Cerebellar cortex (tissue), 1 donor: Measurements from ENCODE around the gene ACTL6A.
"Not testable (repeated sequence)": the region's sequence is repeated elsewhere in the genome, so short reads cannot be mapped to it uniquely, and the experiment has no call there.

Experiments
- DNase-seq: peaks from one replicate; pipeline ENCODE4 v3.0.0-alpha.2; 2015; ENCODE audit warnings: low spot score

ACTL6A gene

GRCh38 chr3:179562591-179563270 is at the start of gene ACTL6A:
Gene ACTL6A, plus strand, starts transcription at chr3:179562926. Its CDS starts 167 bp downstream, at chr3:179563093.
- peak; percentile 99 for DNase-seq

- DNase-seq, result no peak
Measured at GRCh38 chr3:179513862-179514261, 48.9 kb upstream of the ACTL6A start.

DNA sequence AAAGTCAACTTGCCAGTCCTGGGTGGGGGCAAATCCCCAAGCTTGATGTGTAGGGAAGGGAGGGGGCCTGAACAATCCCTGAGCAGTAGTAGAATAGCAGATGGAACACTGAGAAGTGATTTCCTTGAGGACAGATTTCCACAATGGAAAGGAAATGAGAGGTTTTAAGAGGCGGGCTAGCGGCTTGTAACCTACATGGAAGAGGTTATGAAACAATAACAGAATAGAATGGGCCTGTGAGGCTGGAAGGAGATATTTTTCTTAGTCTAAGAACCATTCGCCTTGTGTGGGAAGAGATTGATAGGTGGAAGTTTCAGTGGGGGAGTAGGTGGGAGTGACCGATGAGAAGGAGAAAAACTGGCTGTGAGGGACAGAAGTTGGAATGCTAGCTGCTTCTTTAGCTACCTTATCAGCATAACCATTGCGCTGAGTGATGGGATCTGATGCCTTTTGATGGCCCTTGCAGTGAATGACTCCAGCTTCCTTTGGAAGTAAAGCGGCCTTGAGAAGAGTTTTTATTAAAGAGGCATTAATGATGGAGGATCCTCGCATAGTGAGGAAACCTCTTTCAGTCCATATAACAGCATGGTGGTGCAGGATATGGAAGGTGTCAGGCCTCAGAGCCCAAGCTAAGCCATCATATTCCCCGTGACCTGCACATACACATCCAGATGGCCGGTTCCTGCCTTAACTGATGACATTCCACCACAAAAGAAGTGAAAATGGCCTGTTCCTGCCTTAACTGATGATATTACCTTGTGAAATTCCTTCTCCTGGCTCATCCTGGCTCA is 46.1 kb upstream of the ACTL6A start:
- DNase-seq, result not testable (repeated sequence)

- no peak for DNase-seq
Measured at GRCh38 chr3:179526482-179526881, 36.2 kb upstream of the ACTL6A start.

GRCh38 chr3:179526989-179527391 is 35.7 kb upstream of the ACTL6A start:
- peak; percentile 22 for DNase-seq

- DNase-seq, result no peak
Measured at GRCh38 chr3:179528772-179529171, 34.0 kb upstream of the ACTL6A start.

GRCh38 chr3:179531576-179531975 is 31.1 kb upstream of the ACTL6A start:
- no peak for DNase-seq

- DNase-seq, result no peak
Measured at GRCh38 chr3:179533274-179533673, 29.5 kb upstream of the ACTL6A start.

DNA sequence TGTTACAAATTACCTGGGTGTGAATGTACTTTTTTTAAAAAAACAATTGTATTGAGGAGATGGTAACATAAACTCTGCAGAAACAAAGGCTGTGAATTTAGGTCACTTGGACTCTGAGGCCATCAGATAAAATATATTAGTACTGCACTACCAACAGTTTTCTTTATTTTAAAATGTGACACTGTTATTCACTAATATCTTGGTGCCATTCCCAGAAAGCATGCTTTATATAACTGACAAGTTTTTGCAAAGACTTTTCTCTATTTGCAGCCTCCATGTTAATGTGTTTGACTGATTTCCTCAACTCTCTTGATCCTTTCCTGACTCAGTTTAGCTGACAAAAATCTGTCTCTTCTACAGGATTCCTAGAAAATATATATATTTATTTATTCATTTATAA is 26.5 kb upstream of the ACTL6A start:
- no peak for DNase-seq

- no peak for DNase-seq
Measured at GRCh38 chr3:179541094-179541493, 21.6 kb upstream of the ACTL6A start.

DNA sequence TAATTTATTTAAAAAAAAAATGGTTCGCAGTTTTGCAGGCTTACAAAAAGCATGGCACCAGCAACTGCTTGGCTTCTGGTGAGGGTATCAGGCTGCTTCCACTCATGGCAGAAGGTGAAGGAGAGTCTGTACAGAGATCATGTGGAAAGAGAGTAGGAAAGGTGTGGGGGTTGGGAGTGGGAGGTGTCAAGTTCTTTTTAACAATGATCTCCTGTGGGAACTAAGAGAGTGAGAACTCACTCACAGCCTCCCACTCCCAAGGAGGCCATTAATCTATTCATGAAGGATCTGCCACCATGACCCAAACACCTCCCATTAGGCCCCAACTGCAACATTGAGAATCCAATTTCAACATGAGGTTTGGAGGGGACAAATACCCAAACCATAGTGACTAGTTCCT is 21.1 kb upstream of the ACTL6A start:
- DNase-seq, result no peak

DNA sequence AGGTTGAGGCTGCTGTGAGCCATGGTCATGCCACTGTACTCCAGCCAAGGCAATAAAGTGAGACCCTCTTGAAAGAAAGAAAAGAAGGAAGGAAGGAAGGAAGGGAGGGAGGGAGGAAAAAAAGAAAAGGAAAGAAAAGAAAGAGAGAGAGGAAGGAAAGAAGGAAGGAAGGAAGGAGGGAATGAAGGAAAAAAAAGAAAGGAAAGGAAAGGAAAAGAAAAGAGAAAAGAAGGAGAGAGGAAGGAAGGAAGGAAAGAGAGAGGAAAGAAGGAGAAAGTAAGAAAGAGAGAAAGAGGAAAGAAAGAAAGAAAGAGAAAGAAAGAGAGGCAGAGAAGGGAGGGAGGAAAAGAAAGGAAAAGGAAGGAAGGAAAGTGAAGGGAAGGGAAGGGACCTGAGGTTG is 20.4 kb upstream of the ACTL6A start:
- no peak for DNase-seq

DNA sequence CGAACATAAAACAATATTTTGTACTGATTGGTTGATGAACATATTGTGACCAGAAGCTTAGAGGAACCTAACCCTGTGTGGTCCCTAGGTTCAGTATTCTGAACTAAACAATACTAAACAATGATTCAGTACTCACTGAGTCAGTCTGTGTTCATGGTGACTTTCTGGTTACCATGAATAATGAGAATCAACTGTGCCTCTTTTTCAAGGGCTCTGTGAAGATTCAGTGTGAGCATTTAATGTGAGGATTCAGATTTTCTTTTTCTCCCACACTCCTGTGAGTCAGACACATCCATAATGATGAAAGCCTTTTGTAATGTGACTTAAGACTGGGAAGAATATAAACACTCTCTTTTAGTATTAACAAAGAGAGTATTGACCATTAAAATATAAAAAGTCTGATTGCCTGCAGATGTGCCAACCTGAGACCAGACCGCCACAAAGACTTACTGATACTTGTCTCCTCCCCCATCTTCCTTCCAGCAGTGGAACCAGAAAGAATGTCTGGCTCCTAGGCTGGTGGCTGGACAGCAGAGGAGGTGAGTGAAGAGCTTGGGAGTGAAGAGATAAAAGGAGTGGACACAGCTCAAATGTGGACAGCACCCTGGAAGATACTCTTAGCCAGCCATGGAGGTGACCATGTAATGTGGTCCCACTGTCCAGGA is 17.6 kb upstream of the ACTL6A start:
- DNase-seq, result no peak

GRCh38 chr3:179546814-179547241 is 15.9 kb upstream of the ACTL6A start:
- DNase-seq, result no peak

DNA sequence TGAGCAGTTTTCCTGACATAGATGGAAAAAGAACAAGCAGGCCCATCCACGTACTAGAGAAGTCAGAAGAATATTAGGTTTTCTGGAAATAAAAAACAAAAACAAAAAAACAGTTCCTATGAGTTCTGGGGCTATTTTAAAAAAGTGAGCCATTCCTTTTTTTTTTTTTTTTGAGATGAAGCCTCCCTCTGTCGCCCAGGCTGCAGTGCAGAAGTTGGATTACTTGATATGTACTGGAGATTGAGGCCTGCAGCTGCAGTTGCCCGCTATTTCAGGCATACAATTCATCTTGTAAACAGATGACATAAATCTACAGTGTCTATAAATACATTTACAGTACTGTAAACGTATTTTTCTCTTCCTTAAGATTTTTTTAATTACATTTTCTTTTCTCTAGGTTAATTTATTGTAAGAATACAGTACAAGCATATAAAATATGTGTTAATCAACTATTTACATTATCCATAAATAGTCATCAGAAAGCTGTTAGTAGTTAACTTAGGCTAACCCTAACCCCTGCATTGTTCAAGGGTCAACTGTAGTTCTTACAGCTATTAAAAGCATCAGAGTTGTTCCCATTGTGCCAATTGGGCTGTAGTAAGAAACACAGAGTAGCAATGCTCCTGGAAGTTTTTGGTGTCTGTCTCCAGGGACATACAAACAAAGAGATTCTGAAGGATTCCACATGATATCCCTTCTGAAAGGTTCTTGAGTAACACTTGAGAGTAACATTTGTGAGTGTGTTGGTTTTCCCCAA is 11.2 kb upstream of the ACTL6A start:
- DNase-seq, result no peak

- peak; percentile 62 for DNase-seq
Measured at GRCh38 chr3:179558742-179559364, 3.9 kb upstream of the ACTL6A start.

DNA sequence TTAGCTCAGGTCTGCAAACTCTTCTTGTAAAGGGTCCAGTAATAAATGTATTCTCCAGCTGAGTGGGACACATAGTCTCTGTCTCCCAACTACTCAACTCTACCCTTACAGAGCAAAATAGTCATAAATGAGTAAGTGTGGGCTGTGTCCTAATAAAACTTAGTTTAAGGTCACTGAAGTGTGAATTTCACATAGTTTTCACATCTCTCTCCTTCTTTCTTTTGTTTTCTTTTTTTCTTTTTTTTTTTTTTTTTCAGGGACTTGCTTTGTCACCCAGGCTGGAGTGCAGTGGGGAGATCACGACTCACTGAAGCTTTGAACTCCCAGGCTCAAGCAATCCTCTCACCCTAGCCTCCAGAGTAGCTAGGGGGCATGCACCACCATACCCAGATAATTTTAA is 1.9 kb upstream of the ACTL6A start:
- DNase-seq, result no peak

DNA sequence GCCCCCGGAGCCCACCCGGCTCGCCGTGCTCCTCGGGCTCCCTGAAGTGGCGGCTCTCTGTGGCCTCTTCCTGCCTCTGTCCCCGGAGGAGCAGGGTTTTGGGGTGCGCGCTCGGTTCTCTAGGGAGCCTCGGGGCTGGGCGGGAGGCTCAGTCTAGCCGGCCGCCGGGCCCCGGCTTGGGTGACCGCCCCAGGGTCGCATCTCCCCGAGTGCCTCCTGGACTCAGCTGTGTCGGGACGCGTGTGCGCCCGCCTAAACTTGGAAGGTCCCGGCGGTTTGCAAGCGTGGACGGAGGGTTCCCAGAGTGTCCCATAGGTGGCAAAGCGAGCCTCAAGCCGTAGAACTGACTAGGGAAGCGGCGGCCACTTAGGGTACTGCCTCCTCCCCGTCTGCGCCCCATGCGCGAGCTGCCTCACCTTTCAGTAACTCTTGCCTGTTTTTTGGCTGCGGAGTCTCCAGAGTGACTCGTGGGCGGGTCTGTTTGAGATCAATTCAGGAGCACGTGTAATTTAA is 601 bp downstream of the ACTL6A start:
- peak; percentile 54 for DNase-seq

GRCh38 chr3:179565496-179565895 is 2.8 kb downstream of the ACTL6A start:
- DNase-seq, result no peak

DNA sequence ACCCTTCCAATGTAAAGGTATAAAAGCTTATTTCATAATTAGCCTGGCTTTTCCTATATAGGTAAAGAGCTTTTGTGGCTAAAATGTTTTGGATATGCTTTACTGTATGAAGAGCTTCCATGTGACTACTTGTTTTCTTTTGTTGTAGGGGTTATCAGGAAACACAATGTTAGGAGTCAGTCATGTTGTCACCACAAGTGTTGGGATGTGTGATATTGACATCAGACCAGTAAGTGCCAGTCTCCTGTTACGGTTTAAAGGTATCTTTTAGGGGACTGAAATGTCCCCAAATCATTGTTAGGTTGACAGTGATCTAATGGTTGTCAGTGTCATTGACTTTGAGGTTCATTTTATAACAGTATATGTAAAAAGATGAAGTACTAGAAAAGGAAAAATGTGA is 18.3 kb downstream of the ACTL6A start:
- no peak for DNase-seq

DNA sequence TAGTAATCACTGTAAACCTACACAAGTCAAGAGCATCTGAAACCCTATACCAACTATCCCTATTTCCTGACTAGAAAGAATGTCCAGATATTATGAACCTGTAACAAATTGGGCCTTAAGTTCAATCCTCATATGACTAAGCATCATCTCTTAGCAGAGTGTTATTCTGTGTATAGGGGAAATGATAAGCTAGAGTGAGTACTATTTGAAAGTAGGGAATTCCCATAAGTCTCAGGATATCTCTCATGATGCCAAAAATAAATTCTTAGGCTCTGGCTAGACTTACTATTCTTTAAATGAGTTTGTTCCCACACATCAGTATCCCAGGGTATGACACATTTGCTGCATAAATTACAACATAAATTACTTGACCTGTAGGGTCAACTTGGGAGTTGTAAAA is 26.4 kb downstream of the ACTL6A start:
- no peak for DNase-seq

- DNase-seq, result no peak
Measured at GRCh38 chr3:179590669-179591068, 27.9 kb downstream of the ACTL6A start.
